ENCODE measurements around the gene TBX2. TPM values are rescaled to one million over a fixed set of nuclear protein-coding genes. Genes with fewer than 3 reads are reported as not detected.

The TBX2 gene
- total and polyA plus RNA-seq, 2 of the 13 experiments (the other 11 are each of a cell fraction or from before 2014, with no cell fraction given) = 2.8 to 15.3 TPM

- peak; percentile 86; the same call in 1 of the 2 replicates for TF ChIP-seq HNF4G (IDR thresholded peaks at IDR 0.05; ENCODE audit: borderline replicate concordance, low read depth, low read length)
- no peak for TF ChIP-seq HNF4G (CRISPR knock-in tag; IDR thresholded peaks at IDR 0.05; ENCODE audit: borderline replicate concordance, low read depth)
- TF ChIP-seq KDM6A (CRISPR knock-in tag; IDR thresholded peaks at IDR 0.05; ENCODE audit: low read depth) = no peak
- peak; percentile 90 for TF ChIP-seq HNF4A (CRISPR knock-in tag; IDR thresholded peaks at IDR 0.05)
- no peak for TF ChIP-seq GPN1 (CRISPR knock-in tag; IDR thresholded peaks at IDR 0.05; ENCODE audit: borderline replicate concordance)
- no peak for TF ChIP-seq TCF7 (IDR thresholded peaks at IDR 0.05; ENCODE audit: low read depth)
- no peak for TF ChIP-seq HOXA9 (CRISPR knock-in tag; IDR thresholded peaks at IDR 0.05; ENCODE audit: borderline replicate concordance)
- TF ChIP-seq MYC (CRISPR knock-in tag; IDR thresholded peaks at IDR 0.05; ENCODE audit: borderline replicate concordance) = no peak
- no peak for TF ChIP-seq JUND (CRISPR knock-in tag; IDR thresholded peaks at IDR 0.05)
- no peak; the same call in 1 of the 2 replicates for TF ChIP-seq FOXJ3 (CRISPR knock-in tag; IDR thresholded peaks at IDR 0.05; ENCODE audit: borderline replicate concordance)
- TF ChIP-seq NCOR1 (IDR thresholded peaks at IDR 0.05; ENCODE audit: borderline replicate concordance, low read length) = peak; percentile 45; the same call in 1 of the 2 replicates
- TF ChIP-seq ZNF598 (CRISPR knock-in tag; IDR thresholded peaks at IDR 0.05; ENCODE audit: borderline replicate concordance) = no peak
- 0 out of 2 replicates have a peak, but pooled peaks have one; percentile 22 for TF ChIP-seq SAP130 (CRISPR knock-in tag; IDR thresholded peaks at IDR 0.05; ENCODE audit: low read depth)
- TF ChIP-seq ZKSCAN8 (CRISPR knock-in tag; IDR thresholded peaks at IDR 0.05; ENCODE audit: borderline replicate concordance) = no peak
- no peak for TF ChIP-seq ZUFSP (CRISPR knock-in tag; IDR thresholded peaks at IDR 0.05; ENCODE audit: borderline replicate concordance)
- TF ChIP-seq NR2F6 (IDR thresholded peaks at IDR 0.05) = no peak
- peak; percentile 37; the same call in 1 of the 2 replicates for TF ChIP-seq NR2F6 (CRISPR knock-in tag; IDR thresholded peaks at IDR 0.05)
- no peak for TF ChIP-seq ZNF224 (CRISPR knock-in tag; IDR thresholded peaks at IDR 0.05)
- TF ChIP-seq DBP (CRISPR knock-in tag; IDR thresholded peaks at IDR 0.05; ENCODE audit: not compliant biosample characterization) = no peak
- no peak for TF ChIP-seq ZFP90 (CRISPR knock-in tag; IDR thresholded peaks at IDR 0.05; ENCODE audit: borderline replicate concordance)
- no peak for TF ChIP-seq CENPBD1 (CRISPR knock-in tag; IDR thresholded peaks at IDR 0.05; ENCODE audit: borderline replicate concordance, low read depth)
Measured at GRCh38 chr17:61429274-61429673, 29.6 kb downstream of the TBX2 start (continued).
